Astrocyte of the cerebellum (primary cell): ENCODE data around the gene SERPINB1.

Source experiments
- DNase-seq: peaks from one replicate; pipeline ENCODE4 v3.0.0-alpha.2; 2011; ENCODE audit warnings: low read depth
- H3K4me3 ChIP-seq: 2 replicates; pipeline ENCODE4 v1.5.1; 2011; ENCODE audit warnings: mild to moderate bottlenecking, low read depth, low read length, moderate library complexity
- CTCF ChIP-seq: IDR thresholded peaks from 2 replicates; pipeline ENCODE4 v1.5.1; 2012; ENCODE audit warnings: low read length, low read depth, moderate library complexity, mild to moderate bottlenecking; ENCODE audit errors: missing control alignments
- in situ Hi-C: cut with HindIII; loops from 2 replicates; pipeline ENCODE4 v1.10.0; 2017; ENCODE audit warnings: low sequenced_read_pairs

SERPINB1 gene

GRCh38 chr6:2782356-2782708, 59.3 kb downstream of the SERPINB1 start:
- H3K4me3 ChIP-seq, result no peak overlapping the region
- in situ Hi-C loops, result loop anchor here (10.0 kb wide), 1 partner anchor 142 kb away; no protein-coding TSS in a partner anchor
- no peak for DNase-seq
- TF ChIP-seq CTCF, result no peak
